Fibroblast of gingiva (primary cell): Measurements from ENCODE around the gene MARK1.
"Not testable (repeated sequence)": the region's sequence is repeated elsewhere in the genome, so short reads cannot be mapped to it uniquely, and the experiment has no call there.

Experiments used
- DNase-seq: peaks from one replicate; pipeline ENCODE4 v3.0.0-alpha.2; 2011; ENCODE audit warnings: low read depth

Gene MARK1

GRCh38 chr1:220528679-220529501 is 954 bp downstream of the MARK1 start:
- DNase-seq: no peak

GRCh38 chr1:220529521-220530020 is 1.6 kb downstream of the MARK1 start:
- no peak for DNase-seq

GRCh38 chr1:220533504-220534109 is 5.7 kb downstream of the MARK1 start:
- DNase-seq: no peak

GRCh38 chr1:220544901-220545303 is 17.0 kb downstream of the MARK1 start:
- DNase-seq: no peak

GRCh38 chr1:220550811-220551399 is 23.0 kb downstream of the MARK1 start:
- no peak for DNase-seq

- no peak for DNase-seq
These were observed 23.8 kb downstream of the MARK1 start for GRCh38 chr1:220551718-220552117.

- DNase-seq: no peak
These were observed 24.8 kb downstream of the MARK1 start for GRCh38 chr1:220552672-220553260.

GRCh38 chr1:220556641-220557040 is 28.7 kb downstream of the MARK1 start:
- no peak for DNase-seq

- DNase-seq: no peak
These were observed 35.6 kb downstream of the MARK1 start for GRCh38 chr1:220563564-220563963.

GRCh38 chr1:220564216-220564615 is 36.3 kb downstream of the MARK1 start:
- no peak for DNase-seq

GRCh38 chr1:220565670-220566069 is 37.7 kb downstream of the MARK1 start:
- DNase-seq: no peak

GRCh38 chr1:220566869-220567268 is 38.9 kb downstream of the MARK1 start:
- no peak for DNase-seq

- DNase-seq: no peak
These were observed 44.5 kb downstream of the MARK1 start for GRCh38 chr1:220572416-220572815.

- no peak for DNase-seq
These were observed 45.9 kb downstream of the MARK1 start for GRCh38 chr1:220573836-220574235.

- DNase-seq: no peak
These were observed 48.0 kb downstream of the MARK1 start for GRCh38 chr1:220575718-220576497.

- DNase-seq: no peak
These were observed 50.0 kb downstream of the MARK1 start for GRCh38 chr1:220577926-220578325.

- DNase-seq: no peak
These were observed 51.4 kb downstream of the MARK1 start for GRCh38 chr1:220579317-220579716.

- DNase-seq: no peak
These were observed 64.8 kb downstream of the MARK1 start for GRCh38 chr1:220592714-220593113.

- DNase-seq: peak; percentile 24
These were observed 66.4 kb downstream of the MARK1 start for GRCh38 chr1:220594356-220594755.

- DNase-seq: no peak
These were observed 67.2 kb downstream of the MARK1 start for GRCh38 chr1:220595179-220595578.

- no peak for DNase-seq
These were observed 77.0 kb downstream of the MARK1 start for GRCh38 chr1:220604926-220605325.

GRCh38 chr1:220605651-220606050 is 77.7 kb downstream of the MARK1 start:
- not testable (repeated sequence) for DNase-seq
